Amygdala (tissue), 56 donors: ENCODE data around the gene CDAN1.

Source experiments
- DNase-seq, 56 donors: peaks; one replicate each; lab custom pipeline; 2025; lab: John Stamatoyannopoulos, UW

CDAN1 gene

DNA sequence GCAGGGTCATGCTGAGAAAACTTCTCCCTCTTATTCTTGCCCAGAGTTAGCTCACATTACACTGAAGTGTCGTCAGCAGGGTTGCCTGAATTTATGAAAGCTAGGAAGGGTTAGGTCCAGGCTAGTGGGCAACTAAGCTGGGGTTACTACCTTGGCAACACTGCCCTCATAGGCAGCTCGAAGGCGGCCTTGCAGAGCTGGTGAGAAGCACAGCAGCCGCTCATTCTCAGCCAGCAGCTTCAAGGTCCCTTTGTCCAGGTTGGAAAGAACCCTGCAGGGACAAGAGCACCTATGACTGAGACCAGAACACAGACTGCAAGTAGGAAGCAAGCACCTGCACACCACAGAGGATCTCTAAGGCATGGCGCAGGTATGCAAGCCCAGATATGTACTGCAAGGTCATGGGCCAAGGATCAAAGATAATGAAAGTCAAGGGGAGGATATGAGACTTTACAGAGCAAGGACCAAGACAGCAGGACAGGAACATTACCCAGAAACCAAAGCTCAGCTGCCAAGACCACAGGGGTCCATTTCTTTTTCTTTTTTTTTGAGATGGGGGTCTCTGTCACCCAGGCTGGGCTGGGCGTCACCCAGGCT is 2.8 kb downstream of the CDAN1 start:
- DNase-seq, result no peak

- no peak for DNase-seq
Observed at GRCh38 chr15:42733027-42733426, 3.9 kb downstream of the CDAN1 start.

GRCh38 chr15:42732095-42732827 is 4.7 kb downstream of the CDAN1 start:
- no peak for DNase-seq

DNA sequence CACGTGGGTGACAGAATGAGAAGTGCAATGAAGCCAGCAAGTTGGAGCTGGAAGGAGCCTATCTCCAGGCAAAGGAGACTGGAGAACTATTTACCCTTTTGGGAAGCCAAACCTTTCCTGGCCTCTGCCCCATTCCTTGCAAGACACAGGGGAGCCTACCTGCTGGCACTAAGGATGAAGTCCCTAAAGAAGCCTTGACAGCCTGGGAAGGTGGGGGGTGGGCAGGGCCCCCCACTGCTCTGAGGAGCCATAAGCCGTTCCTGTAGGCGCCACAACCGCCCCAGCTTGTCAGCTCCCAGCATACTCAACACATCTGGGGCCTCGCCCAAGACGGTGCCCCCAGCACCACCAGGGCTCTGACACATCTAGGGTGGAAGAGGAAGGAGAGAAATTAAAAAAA is 5.5 kb downstream of the CDAN1 start:
- no peak for DNase-seq

- no peak for DNase-seq
Observed at GRCh38 chr15:42730536-42730935, 6.4 kb downstream of the CDAN1 start.

DNA sequence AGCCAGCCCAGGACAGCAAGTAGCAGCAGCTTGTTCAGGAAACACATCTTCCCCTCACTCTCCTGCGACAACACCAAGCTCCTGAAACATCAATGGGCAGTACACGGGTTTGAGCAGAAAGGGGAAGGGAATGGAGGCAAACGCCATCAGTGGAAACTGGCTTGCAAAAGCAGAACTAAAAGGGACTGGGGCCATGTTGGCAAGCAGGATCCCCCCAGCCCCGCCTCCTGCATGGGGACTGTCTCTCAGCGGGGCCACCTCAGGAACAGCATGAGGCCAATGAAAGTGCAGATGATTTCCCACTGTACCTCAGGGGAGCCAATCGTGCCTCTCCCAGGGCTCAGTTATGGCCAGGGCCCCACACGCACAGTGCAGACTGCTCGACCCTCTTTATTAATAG is 6.8 kb downstream of the CDAN1 start:
- no peak for DNase-seq

DNA sequence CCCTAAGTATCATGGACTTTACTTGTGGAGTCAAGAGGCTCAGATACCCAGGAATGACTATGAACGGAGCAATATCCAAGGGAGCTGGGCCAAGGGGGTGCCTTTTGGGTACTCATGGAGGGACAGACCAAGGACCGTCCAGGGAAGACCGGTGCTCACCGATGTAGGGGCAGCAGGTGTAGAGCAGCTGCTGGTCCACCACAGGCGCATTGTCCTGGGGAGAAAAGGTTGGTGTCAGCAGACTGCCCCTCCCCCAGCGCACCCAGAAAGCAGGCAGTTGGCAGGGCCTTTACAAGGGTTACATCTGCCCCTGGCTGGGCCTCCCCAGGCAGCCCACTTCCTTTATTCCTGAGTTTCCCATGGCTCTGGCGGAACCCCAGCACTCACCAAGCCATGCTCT is 7.5 kb downstream of the CDAN1 start:
- no peak for DNase-seq

DNA sequence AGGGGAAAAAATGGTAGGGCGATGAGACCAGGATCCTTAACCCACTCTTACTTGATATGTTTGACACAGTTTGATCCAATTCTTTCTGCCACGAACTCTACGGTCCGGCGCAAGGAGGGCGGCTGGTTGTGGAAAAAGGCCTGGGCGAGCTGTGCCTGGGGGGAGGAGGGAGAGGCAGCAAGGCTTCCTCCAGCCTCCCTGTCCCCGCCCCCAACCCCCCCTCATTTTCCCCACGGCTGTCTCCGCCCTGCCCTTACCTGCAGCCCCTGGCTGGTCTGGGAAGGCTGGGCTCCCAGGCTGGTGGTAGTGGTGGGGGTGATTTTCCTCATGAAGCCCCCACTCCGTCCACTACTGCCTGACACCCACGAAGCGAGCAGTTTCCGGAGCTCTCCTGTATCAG is 8.0 kb downstream of the CDAN1 start:
- DNase-seq, result no peak

DNA sequence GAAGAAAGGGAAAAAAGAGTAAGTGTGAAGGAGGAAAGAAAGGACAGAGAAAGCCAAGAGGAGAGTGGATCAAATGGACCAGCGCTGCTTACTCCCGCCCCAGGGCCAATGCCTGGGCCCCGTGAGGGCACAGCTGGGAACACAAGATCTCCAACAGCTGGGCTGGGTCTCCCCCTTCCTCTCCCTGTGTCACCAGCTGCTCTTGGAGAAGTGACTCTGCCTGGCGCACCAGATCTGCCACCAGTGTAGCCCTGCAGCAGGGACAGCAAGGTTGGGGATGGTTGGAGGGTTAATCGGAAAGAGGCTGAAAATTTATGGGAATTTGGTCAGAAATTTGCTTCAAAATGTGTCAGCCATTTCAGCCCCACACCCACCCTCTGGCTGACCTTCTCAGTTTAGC is 8.4 kb downstream of the CDAN1 start:
- peak in 21 of 56 donors; percentile 9 to 70 (median 32) for DNase-seq

GRCh38 chr15:42727750-42728381 is 9.1 kb downstream of the CDAN1 start:
- no peak for DNase-seq

GRCh38 chr15:42726114-42726513 is 10.8 kb downstream of the CDAN1 start:
- DNase-seq, result no peak

DNA sequence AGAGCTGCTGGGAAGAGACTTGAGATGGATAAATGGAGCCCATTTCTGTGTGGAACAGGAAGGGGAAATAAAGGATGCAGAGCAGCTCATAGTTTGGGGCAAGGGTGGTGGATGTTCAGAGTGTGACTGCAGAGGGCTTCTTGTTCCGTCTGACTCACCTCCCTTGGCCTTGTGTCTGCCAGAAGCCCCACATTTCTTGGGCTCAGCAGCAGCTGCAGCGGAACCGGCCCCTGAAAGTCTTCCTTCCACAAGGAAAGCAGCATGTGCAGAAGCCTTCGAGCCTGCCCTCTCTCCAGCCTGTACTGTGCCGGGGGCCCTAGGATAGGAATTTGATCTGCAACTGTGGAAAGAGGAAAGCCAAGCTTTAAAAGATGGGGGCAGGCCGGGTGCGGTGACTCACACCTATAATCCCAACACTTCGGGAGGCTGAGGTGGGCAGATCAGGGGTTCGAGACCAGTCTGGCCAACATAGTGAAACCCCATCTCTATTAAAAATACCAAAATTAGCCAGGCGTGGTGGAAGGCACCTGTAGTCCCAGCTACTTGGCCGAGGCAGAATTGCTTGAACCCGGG is 11.5 kb downstream of the CDAN1 start:
- DNase-seq, result no peak

DNA sequence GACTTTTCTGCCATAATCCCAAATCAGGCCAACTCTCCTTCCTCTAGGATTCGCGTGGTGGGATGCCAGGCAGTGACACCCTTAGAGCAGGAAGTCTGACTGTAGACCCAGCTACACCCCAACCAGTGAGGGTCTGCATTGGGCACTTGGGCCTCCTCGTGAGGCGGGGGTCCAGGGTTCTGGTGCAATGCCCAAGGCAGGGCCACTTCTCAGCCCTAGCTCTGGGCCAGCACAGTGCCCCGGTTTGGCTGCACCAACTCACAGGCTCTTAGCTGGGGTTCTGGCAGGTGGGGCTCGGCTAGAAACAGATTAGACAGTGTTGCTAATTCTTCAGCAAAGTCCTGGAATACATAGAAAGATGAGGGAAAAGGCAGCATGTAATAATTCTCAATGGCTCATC is 12.7 kb downstream of the CDAN1 start:
- DNase-seq, result no peak

- DNase-seq, result no peak
Observed at GRCh38 chr15:42723068-42723467, 13.9 kb downstream of the CDAN1 start.

DNA sequence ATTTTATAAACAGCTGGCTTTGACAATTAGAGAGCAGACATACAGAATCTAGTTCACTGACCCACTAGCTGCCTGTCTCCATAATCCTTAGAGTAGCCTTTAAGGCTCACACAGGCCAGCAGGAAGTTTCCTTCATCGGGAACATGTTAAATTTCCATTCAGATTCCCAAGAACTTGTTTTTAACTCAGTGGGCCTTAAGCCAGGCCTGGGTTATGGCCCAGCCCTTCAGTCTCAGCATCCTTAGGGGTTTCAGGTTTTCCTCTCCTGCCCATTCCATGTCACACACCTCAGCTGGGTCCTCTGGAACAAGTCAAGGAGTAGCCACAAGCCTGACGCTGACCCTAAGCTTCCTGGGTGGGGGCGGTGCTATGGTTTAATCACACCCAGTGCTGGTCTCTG is 15.0 kb downstream of the CDAN1 start:
- no peak for DNase-seq

DNA sequence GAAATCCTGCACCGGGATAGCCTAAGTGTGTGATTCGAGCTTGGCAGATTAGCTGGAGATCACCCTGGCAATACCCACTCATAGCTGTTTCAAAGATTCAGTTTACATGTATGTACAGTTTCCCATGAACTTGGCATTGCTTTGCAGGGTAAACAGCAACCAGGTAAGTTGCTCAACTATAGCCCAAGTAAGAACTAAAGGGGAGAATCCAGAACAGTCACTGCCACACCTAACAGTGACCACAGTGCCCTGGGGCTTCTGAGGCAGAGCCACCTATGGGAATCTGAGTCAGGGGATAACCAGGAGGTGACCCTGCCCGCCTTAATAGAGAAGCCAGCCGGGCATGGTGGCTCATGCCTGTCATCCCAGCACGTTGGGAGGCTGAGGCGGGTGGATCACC is 15.9 kb downstream of the CDAN1 start:
- DNase-seq, result no peak

DNA sequence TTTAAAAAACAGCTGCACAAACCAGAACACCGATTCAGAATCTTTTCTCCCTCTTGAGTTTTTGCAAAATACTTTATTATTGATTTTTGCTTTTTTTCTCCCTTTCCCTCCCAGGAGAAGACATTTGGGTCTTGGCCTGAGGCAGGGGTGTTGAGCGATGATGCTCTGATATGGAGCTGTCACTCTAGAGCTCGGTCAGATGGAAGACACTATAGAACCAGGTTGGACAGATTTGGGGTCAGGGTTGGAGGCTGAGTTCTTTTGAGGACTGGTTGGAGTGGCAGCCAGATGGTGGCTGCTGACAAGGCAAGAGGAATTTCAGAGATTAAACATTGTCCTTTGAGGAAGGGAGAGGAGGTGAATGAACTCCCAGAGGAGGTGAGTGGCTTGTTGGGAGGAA is 16.9 kb downstream of the CDAN1 start:
- no peak for DNase-seq

- DNase-seq, result no peak
Observed at GRCh38 chr15:42719043-42719442, 17.9 kb downstream of the CDAN1 start.

DNA sequence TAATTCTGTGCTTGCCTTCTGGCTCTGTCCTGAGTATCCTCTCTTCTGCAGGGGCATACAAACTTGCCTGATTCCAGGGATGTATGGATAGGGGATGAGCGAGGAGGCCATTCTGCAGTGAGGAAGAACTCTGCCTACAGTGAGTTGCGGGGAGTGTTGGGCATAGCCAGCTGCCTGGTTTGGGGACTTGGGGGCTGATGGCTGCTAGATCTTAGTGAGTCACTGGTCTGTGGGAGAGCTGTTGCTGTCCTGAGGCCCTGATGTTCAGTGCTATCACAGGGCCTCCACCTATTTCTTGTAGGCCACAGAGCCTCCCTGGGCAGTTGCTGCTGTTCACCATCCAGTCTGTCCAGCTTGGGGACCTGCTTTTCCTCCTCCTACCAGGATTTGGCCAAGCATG is 20.3 kb downstream of the CDAN1 start:
- DNase-seq, result no peak

DNA sequence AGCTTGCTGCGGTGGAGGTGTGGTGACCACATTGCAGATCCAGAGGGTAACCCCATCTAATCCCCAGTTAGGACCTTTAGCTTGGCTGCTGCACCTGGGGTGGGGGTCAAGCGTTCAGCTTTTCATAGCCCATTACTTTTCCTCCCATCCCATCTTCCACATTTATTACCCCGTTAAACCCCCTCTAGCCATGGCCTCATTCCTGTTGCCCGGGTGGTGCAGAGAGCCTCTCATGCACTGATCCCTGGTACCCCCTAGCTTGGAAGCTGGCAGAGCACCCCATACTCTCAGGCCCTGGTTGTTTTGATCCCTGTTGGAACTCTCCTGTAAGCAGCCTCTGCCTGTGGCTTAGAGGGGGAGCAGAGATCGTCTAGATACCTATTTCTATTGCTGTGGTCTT is 20.8 kb downstream of the CDAN1 start:
- no peak for DNase-seq

- no peak for DNase-seq
Observed at GRCh38 chr15:42712584-42712983, 24.3 kb downstream of the CDAN1 start.

- DNase-seq, result no peak
Observed at GRCh38 chr15:42711746-42712145, 25.2 kb downstream of the CDAN1 start.
